HG03025 (cell line): ENCODE data around the gene MED16.

ENCODE experiments used
- ATAC-seq: cut with Tn5 transposase; IDR thresholded peaks from one replicate; pipeline ENCODE4 v1.9.1; 2021; ENCODE audit warnings: mild to moderate bottlenecking, moderate library complexity; ENCODE audit not compliant: unreplicated experiment, low FRiP score

Gene MED16

GRCh38 chr19:875265-875879 is 17.6 kb downstream of the MED16 start:
- ATAC-seq, result no peak

GRCh38 chr19:873561-874041 is 19.4 kb downstream of the MED16 start:
- ATAC-seq, result no peak

- no peak for ATAC-seq
Observed at GRCh38 chr19:873084-873483, 19.9 kb downstream of the MED16 start.

GRCh38 chr19:872266-872951 is 20.6 kb downstream of the MED16 start:
- no peak for ATAC-seq

GRCh38 chr19:871446-872265 is 21.3 kb downstream of the MED16 start:
- no peak for ATAC-seq

GRCh38 chr19:870963-871401 is 22.0 kb downstream of the MED16 start:
- ATAC-seq, result no peak

- ATAC-seq, result no peak
Observed at GRCh38 chr19:870314-870713, 22.7 kb downstream of the MED16 start.

- ATAC-seq, result no peak
Observed at GRCh38 chr19:869245-870177, 23.5 kb downstream of the MED16 start.

GRCh38 chr19:868458-869244 is 24.3 kb downstream of the MED16 start:
- no peak for ATAC-seq

GRCh38 chr19:867855-868457 is 25.0 kb downstream of the MED16 start:
- no peak for ATAC-seq

GRCh38 chr19:867301-867793 is 25.6 kb downstream of the MED16 start:
- no peak for ATAC-seq

GRCh38 chr19:866769-867300 is 26.2 kb downstream of the MED16 start:
- ATAC-seq, result no peak

GRCh38 chr19:863315-863620 is 29.7 kb downstream of the MED16 start:
- ATAC-seq, result no peak

- no peak for ATAC-seq
Observed at GRCh38 chr19:862581-863314, 30.2 kb downstream of the MED16 start.

GRCh38 chr19:861756-862580 is 31.0 kb downstream of the MED16 start:
- no peak for ATAC-seq

- ATAC-seq, result no peak
Observed at GRCh38 chr19:861141-861755, 31.7 kb downstream of the MED16 start.
